Keratinocyte (primary cell): ENCODE results near the gene PSD. TPM values are rescaled to one million over a fixed set of nuclear protein-coding genes. Genes with fewer than 3 reads are reported as not detected.

Experiments
- DNase-seq: peaks from one replicate; pipeline ENCODE4 v3.0.0-alpha.2; 2011; ENCODE audit warnings: low read depth, missing footprints, low spot score
- FAIRE-seq: peaks from 2 replicates; lab custom pipeline; 2011; peaks lifted over from hg19 to GRCh38; lab: Jason Lieb, UNC
- H2AFZ ChIP-seq: 2 replicates; pipeline ENCODE4 v1.6.0; 2012; ENCODE audit warnings: low read length, control low read depth, inconsistent platforms; ENCODE audit not compliant: control insufficient read depth
- H3K27ac ChIP-seq: 2 replicates; pipeline ENCODE4 v1.5.1; 2011; ENCODE audit warnings: low read length; ENCODE audit not compliant: control insufficient read depth, insufficient read depth
- H3K27me3 ChIP-seq: 3 replicates; pipeline ENCODE4 v1.6.0; 2011; ENCODE audit warnings: low read length; ENCODE audit not compliant: control insufficient read depth, insufficient read depth; ENCODE audit errors: extremely low read depth
- H3K36me3 ChIP-seq, 2 experiments: 2 replicates in 1 of 2; 3 replicates in 1 of 2; pipeline ENCODE4 v1.5.1; 2011; ENCODE audit warnings: low read length in 2 of 2, mild to moderate bottlenecking in 1 of 2; ENCODE audit not compliant: control insufficient read depth in 2 of 2, insufficient read depth in 2 of 2; ENCODE audit errors: extremely low read depth in 1 of 2
- H3K4me1 ChIP-seq: 3 replicates; pipeline ENCODE4 v1.5.1; 2011; ENCODE audit warnings: low read length; ENCODE audit not compliant: control insufficient read depth, insufficient read depth; ENCODE audit errors: extremely low read depth
- H3K4me2 ChIP-seq: 3 replicates; pipeline ENCODE4 v1.6.0; 2011; ENCODE audit warnings: low read depth, low read length; ENCODE audit not compliant: control insufficient read depth, insufficient read depth; ENCODE audit errors: extremely low read depth
- H3K4me3 ChIP-seq, 3 experiments: fragments of 200-600 bp in 1 of 3; sonication (generic) in 1 of 3; 2 replicates in 2 of 3; 3 replicates in 1 of 3; pipeline ENCODE4 v1.5.1; 2011 to 2016; ENCODE audit warnings: low read length in 3 of 3, mild to moderate bottlenecking in 3 of 3, control low read depth in 2 of 3, inconsistent platforms in 1 of 3, low read depth in 1 of 3, mixed read lengths in 1 of 3, mixed run types in 1 of 3, moderate library complexity in 1 of 3; ENCODE audit not compliant: control insufficient read depth in 2 of 3, insufficient read depth in 2 of 3; ENCODE audit errors: extremely low read depth in 1 of 3
- H3K79me2 ChIP-seq: 2 replicates; pipeline ENCODE4 v1.6.0; 2012; ENCODE audit warnings: low read length; ENCODE audit not compliant: control insufficient read depth, insufficient read depth
- H3K9ac ChIP-seq: 3 replicates; pipeline ENCODE4 v1.6.0; 2011; ENCODE audit warnings: low read length; ENCODE audit not compliant: control insufficient read depth, insufficient read depth; ENCODE audit errors: extremely low read depth
- H3K9me1 ChIP-seq: 3 replicates; pipeline ENCODE4 v1.6.0; 2011; ENCODE audit warnings: low read length; ENCODE audit not compliant: control insufficient read depth, insufficient read depth; ENCODE audit errors: extremely low read depth
- H3K9me3 ChIP-seq: 2 replicates; pipeline ENCODE4 v1.5.1; 2012; ENCODE audit warnings: low read depth, low read length; ENCODE audit not compliant: control insufficient read depth
- H4K20me1 ChIP-seq: 3 replicates; pipeline ENCODE4 v1.6.0; 2011; ENCODE audit warnings: low read length; ENCODE audit not compliant: control insufficient read depth, insufficient read depth; ENCODE audit errors: extremely low read depth
- CTCF ChIP-seq, 3 experiments: IDR thresholded peaks in 1 of 3; conservative IDR thresholded peaks in 1 of 3; optimal IDR thresholded peaks in 1 of 3; 2 replicates in 2 of 3; 3 replicates in 1 of 3; pipeline versions ENCODE3 to v1.5.1; 2011; ENCODE audit warnings: low read length in 3 of 3, mild to moderate bottlenecking in 3 of 3, moderate library complexity in 2 of 3, control low read depth in 1 of 3, inconsistent platforms in 1 of 3; ENCODE audit not compliant: insufficient read depth in 2 of 3; ENCODE audit errors: extremely low read depth in 1 of 3
- EZH2 ChIP-seq: IDR thresholded peaks from one replicate; pipeline ENCODE4 v1.6.1; 2012; ENCODE audit warnings: inconsistent platforms, mild to moderate bottlenecking, low read length, moderate library complexity
- dilution Hi-C: fragments of 300-500 bp; cut with MboI; formaldehyde crosslinking; loops from one replicate; pipeline ENCODE4 v1.7.0; 2020; ENCODE audit warnings: low sequenced_read_pairs; ENCODE audit not compliant: extremely low pct_ligation_motif_present
- polyA plus RNA-seq, 5 experiments: library from polyadenylated mRNA; depleted of rRNA in 3 of 5; stranded (reverse) in 3 of 5; stranded (forward) in 1 of 5; unstranded in 1 of 5; fragments of >200 nt; gene quantifications; 1 replicate in 1 of 5; 2 replicates in 3 of 5; 3 replicates in 1 of 5; pipeline versions ENCODE4 v1.2.1 to v1.2.3, GENCODE V29; 2011 to 2012; ENCODE audit warnings: missing spikeins in 2 of 5, low read depth in 1 of 5, low replicate concordance in 1 of 5

The PSD gene
- polyA plus RNA-seq, 1 donor (not counting 4 experiments of a cell fraction or from before 2014, with no cell fraction given): 0.10 TPM

- peaks cover 67% of the 10 kb centered on the region for H3K27me3 ChIP-seq
- H3K4me2 ChIP-seq: no peak overlapping the region
- no peaks in the 10 kb centered on the region for H3K9me3 ChIP-seq
- DNase-seq (no peak), FAIRE-seq (no peak)
- no peaks in the 10 kb centered on the region for H3K9me1 ChIP-seq
- H3K9ac ChIP-seq: no peak overlapping the region
- no peaks in the 10 kb centered on the region for H3K36me3 ChIP-seq
- no peak for TF ChIP-seq EZH2
- no peak for TF ChIP-seq CTCF (optimal IDR thresholded peaks at IDR 0.05 in 1 of 3, IDR thresholded peaks at IDR 0.05 in 1 of 3, conservative IDR thresholded peaks at IDR 0.05 in 1 of 3; ENCODE audit: extremely low read depth in 1 of 3, insufficient read depth in 2 of 3, low read length in 3 of 3)
- dilution Hi-C loops: no loop called here
- H3K4me3 ChIP-seq: no peak overlapping the region
- peaks cover 7% of the 10 kb centered on the region for H3K4me1 ChIP-seq
- no peak overlapping the region for H2AFZ ChIP-seq
- H4K20me1 ChIP-seq: no peaks in the 10 kb centered on the region
- H3K79me2 ChIP-seq: no peaks in the 10 kb centered on the region
- no peak overlapping the region for H3K27ac ChIP-seq
Observed at GRCh38 chr10:102414749-102415148, 3.8 kb downstream of the PSD start.

- no peak for TF ChIP-seq EZH2
- Histone ChIP-seq H3K9me3 (no peaks in the 10 kb centered on the region), H3K4me3 (no peak overlapping the region), H3K27ac (no peak overlapping the region), H3K27me3 (peaks cover 71% of the 10 kb centered on the region), H3K79me2 (no peaks in the 10 kb centered on the region), H2AFZ (no peak overlapping the region), H3K9ac (no peak overlapping the region), H3K4me2 (no peak overlapping the region), H4K20me1 (no peaks in the 10 kb centered on the region), H3K9me1 (no peaks in the 10 kb centered on the region), H3K36me3 (no peaks in the 10 kb centered on the region), H3K4me1 (peaks cover under 1% of the 10 kb centered on the region)
- dilution Hi-C loops: no loop called here
- FAIRE-seq (no peak), DNase-seq (no peak)
Observed at GRCh38 chr10:102413806-102414561, 4.6 kb downstream of the PSD start.
